ENCODE results near the gene UBE2E2.

The UBE2E2 gene

GRCh38 chr3:23213813-23214212 is 10.7 kb downstream of the UBE2E2 start:
- Histone ChIP-seq H3K79me2 (ENCODE audit: insufficient read depth, low read length) (peaks cover 56% of the 10 kb centered on the region; the same call in 1 of the 2 replicates), H2AFZ (ENCODE audit: low read length) (no peak overlapping the region), H3K4me3 (ENCODE audit: low read depth, low read length, poor library complexity, severe bottlenecking) (no peak overlapping the region), H3K9ac (ENCODE audit: low read length) (no peak overlapping the region), H3K4me2 (ENCODE audit: low read length) (no peak overlapping the region), H3F3A (ENCODE audit: insufficient read depth, low read length) (no peaks in the 10 kb centered on the region), H3K36me3 (ENCODE audit: insufficient read depth, low read length) (no peaks in the 10 kb centered on the region), H3K4me1 (ENCODE audit: insufficient read depth, low read length, severe bottlenecking) (peaks cover 48% of the 10 kb centered on the region), H3K9me2 (ENCODE audit: low read depth, low read length) (no peaks in the 10 kb centered on the region), H3K9me3 (ENCODE audit: low read length) (no peaks in the 10 kb centered on the region), H4K20me1 (ENCODE audit: insufficient read depth, low read length) (no peaks in the 10 kb centered on the region), H3K27me3 (ENCODE audit: insufficient read depth, low read length) (no peaks in the 10 kb centered on the region), H3K27ac (ENCODE audit: low read depth, low read length, poor library complexity, severe bottlenecking) (no peak overlapping the region)
- TF ChIP-seq EZH2 (IDR thresholded peaks at IDR 0.05; ENCODE audit: borderline replicate concordance, low read length), result no peak
- TF ChIP-seq CTCF (IDR thresholded peaks at IDR 0.05; ENCODE audit: low read length), result no peak

- H3K9ac ChIP-seq (ENCODE audit: low read length), result no peak overlapping the region
- peaks cover 55% of the 10 kb centered on the region for H3K4me1 ChIP-seq (ENCODE audit: insufficient read depth, low read length, severe bottlenecking)
- peaks cover 69% of the 10 kb centered on the region for H3K79me2 ChIP-seq (ENCODE audit: insufficient read depth, low read length)
- H3K36me3 ChIP-seq (ENCODE audit: insufficient read depth, low read length), result peaks cover 5% of the 10 kb centered on the region
- no peaks in the 10 kb centered on the region for H3F3A ChIP-seq (ENCODE audit: insufficient read depth, low read length)
- H3K9me2 ChIP-seq (ENCODE audit: low read depth, low read length), result no peaks in the 10 kb centered on the region
- no peak overlapping the region for H3K4me3 ChIP-seq (ENCODE audit: low read depth, low read length, poor library complexity, severe bottlenecking)
- no peak overlapping the region for H2AFZ ChIP-seq (ENCODE audit: low read length)
- peak overlapping the region; percentile 39 for H3K27ac ChIP-seq (ENCODE audit: low read depth, low read length, poor library complexity, severe bottlenecking)
- TF ChIP-seq EZH2 (IDR thresholded peaks at IDR 0.05; ENCODE audit: borderline replicate concordance, low read length), result no peak
- no peak for TF ChIP-seq CTCF (IDR thresholded peaks at IDR 0.05; ENCODE audit: low read length)
- H4K20me1 ChIP-seq (ENCODE audit: insufficient read depth, low read length), result no peaks in the 10 kb centered on the region
- no peaks in the 10 kb centered on the region for H3K27me3 ChIP-seq (ENCODE audit: insufficient read depth, low read length)
- peak overlapping the region; percentile 24; the same call in 1 of the 2 replicates for H3K4me2 ChIP-seq (ENCODE audit: low read length)
- 0 out of 2 replicates have a peak, but pooled peaks cover 4% of the 10 kb centered on the region for H3K9me3 ChIP-seq (ENCODE audit: low read length)
Observed at GRCh38 chr3:23217872-23218554, 14.9 kb downstream of the UBE2E2 start.

GRCh38 chr3:23219117-23219516 is 16.0 kb downstream of the UBE2E2 start:
- H4K20me1 ChIP-seq (ENCODE audit: insufficient read depth, low read length), result no peaks in the 10 kb centered on the region
- TF ChIP-seq EZH2 (IDR thresholded peaks at IDR 0.05; ENCODE audit: borderline replicate concordance, low read length) (no peak), CTCF (IDR thresholded peaks at IDR 0.05; ENCODE audit: low read length) (no peak)
- no peak overlapping the region for H3K4me3 ChIP-seq (ENCODE audit: low read depth, low read length, poor library complexity, severe bottlenecking)
- H3K9ac ChIP-seq (ENCODE audit: low read length), result peak overlapping the region; percentile 40; the same call in 1 of the 2 replicates
- H3K4me2 ChIP-seq (ENCODE audit: low read length), result peak overlapping the region; percentile 45
- no peaks in the 10 kb centered on the region for H3F3A ChIP-seq (ENCODE audit: insufficient read depth, low read length)
- no peak overlapping the region for H2AFZ ChIP-seq (ENCODE audit: low read length)
- peaks cover 55% of the 10 kb centered on the region for H3K4me1 ChIP-seq (ENCODE audit: insufficient read depth, low read length, severe bottlenecking)
- 0 out of 2 replicates have a peak, but pooled peaks cover 7% of the 10 kb centered on the region for H3K9me3 ChIP-seq (ENCODE audit: low read length)
- H3K27ac ChIP-seq (ENCODE audit: low read depth, low read length, poor library complexity, severe bottlenecking), result peak overlapping the region; percentile 73
- peaks cover 68% of the 10 kb centered on the region for H3K79me2 ChIP-seq (ENCODE audit: insufficient read depth, low read length)
- peaks cover 5% of the 10 kb centered on the region for H3K36me3 ChIP-seq (ENCODE audit: insufficient read depth, low read length)
- no peaks in the 10 kb centered on the region for H3K9me2 ChIP-seq (ENCODE audit: low read depth, low read length)
- H3K27me3 ChIP-seq (ENCODE audit: insufficient read depth, low read length), result no peaks in the 10 kb centered on the region
